Psoas muscle (tissue), 8 donors: ENCODE data around the gene TOR2A. TPM values are rescaled to one million over a fixed set of nuclear protein-coding genes. Genes with fewer than 3 reads are reported as not detected.
"Not testable (repeated sequence)": the region's sequence is repeated elsewhere in the genome, so short reads cannot be mapped to it uniquely, and the experiment has no call there.

ENCODE experiments used
- ATAC-seq, 4 donors: fragments of 200-7000 bp; cut with Tn5 transposase; one replicate each; pipeline ENCODE4 v1.9.1; 2020; ENCODE audit warnings: moderate library complexity in 3 of 4, mild to moderate bottlenecking in 2 of 4
- DNase-seq, 2 donors: peaks; one replicate each; pipeline ENCODE4 v3.0.0-alpha.2; 2020
- H3K27ac ChIP-seq: fragments of 200-600 bp; one replicate; pipeline ENCODE4 v1.8.0; 2022
- H3K27me3 ChIP-seq, 3 donors: fragments of 200-600 bp in 1 of 3; one replicate each; pipeline versions ENCODE4 v1.6.1 to v1.8.0; 2013 to 2022; ENCODE audit warnings: low read length in 2 of 3, mild to moderate bottlenecking in 2 of 3, moderate library complexity in 1 of 3; ENCODE audit not compliant: insufficient read depth in 3 of 3
- H3K36me3 ChIP-seq, 2 donors: fragments of 200-600 bp in 1 of 2; one replicate each; pipeline versions ENCODE4 v1.6.1 to v1.8.0; 2013 to 2022; ENCODE audit warnings: low read depth in 1 of 2, mild to moderate bottlenecking in 1 of 2, moderate library complexity in 1 of 2; ENCODE audit not compliant: insufficient read depth in 1 of 2
- H3K4me1 ChIP-seq: fragments of 200-600 bp; one replicate; pipeline ENCODE4 v1.8.0; 2022
- H3K4me3 ChIP-seq: fragments of 200-600 bp; one replicate; pipeline ENCODE4 v1.8.0; 2022; ENCODE audit warnings: mild to moderate bottlenecking
- H3K9me3 ChIP-seq: fragments of 200-600 bp; one replicate; pipeline ENCODE4 v1.8.0; 2022
- CTCF ChIP-seq: fragments of 200-600 bp; IDR thresholded peaks from one replicate; pipeline ENCODE4 v1.8.0; 2022; ENCODE audit warnings: antibody characterized with exemption
- WGBS, 3 donors: extraction: QIAGEN DNeasy Blood & Tissue Kit; methylation state at CpG; one replicate each; pipeline versions ENCODE4 v1.1.6 to v1.1.7; 2013; 5-methylcytosine and 5-hydroxymethylcytosine counted together
- intact Hi-C, 2 donors: fragments of 100-400 bp; cut with DNase I; formaldehyde crosslinking; loops; one replicate each; pipeline versions ENCODE4 v1.11.0 to v1.14.2; 2022
- polyA plus RNA-seq, 3 donors: library from polyadenylated mRNA; stranded (reverse); fragments of 200-250 nt; gene quantifications; one replicate each; pipeline ENCODE4 v1.2.3, GENCODE V29; 2013
- total RNA-seq, 4 donors: library from RNA; stranded (reverse); fragmentation: NEBNext Ultra II Directional in 2 of 4; extraction: Animal tissue kit (Norgen Biotek cat#: 25700) in 2 of 4; gene quantifications; one replicate each; pipeline versions ENCODE4 v1.2.1 to v1.2.4, GENCODE V29; 2021 to 2023
- donor health status: healthy with polysubstance abuse.
- donor health status: DM: no; HTN: no; CAD: no; lungs with moderate emphysema.
- donor health status: Bipolar disorder and iron deficiency.
- donor health status: healthy.
- donor health status: DM: yes; HTN: yes; CAD: no.
- donor health status: DM: no; HTN: no; CAD: no.
- donor health status: DM: no; HTN: no; CAD: no.
- donor health status: DM: yes; HTN: yes; CAD: no.

The TOR2A gene
- total and polyA plus RNA-seq, 7 donors = 2.8 to 6.9 (median 4.6) TPM

GRCh38 chr9:127758843-127759242, 23.7 kb upstream of the TOR2A start:
- Histone ChIP-seq H3K27ac (no peak overlapping the region), H3K36me3 (no peaks in the 10 kb centered on the region), H3K4me1 (peaks cover 4% of the 10 kb centered on the region), H3K4me3 (no peak overlapping the region), H3K27me3 (peaks cover 0 to 36% (median 8%) of the 10 kb centered on the region in 3 donors), H3K9me3 (no peaks in the 10 kb centered on the region)
- intact Hi-C loops = no loop called here
- DNase-seq (no peak), ATAC-seq (no peak)
- no peak for TF ChIP-seq CTCF
- 73 to 82% (median 75%) methylated on average over 5 of the region's 5 CpGs for WGBS, 3 donors

GRCh38 chr9:127756776-127757175, 21.7 kb upstream of the TOR2A start:
- H3K4me1 ChIP-seq, H3K9me3 ChIP-seq, ATAC-seq, H3K4me3 ChIP-seq, DNase-seq, intact Hi-C loops, H3K36me3 ChIP-seq, H3K27ac ChIP-seq: not testable (repeated sequence)
- H3K27me3 ChIP-seq = peaks cover 0 to 49% (median 15%) of the 10 kb centered on the region in 3 donors
- WGBS, 3 donors = 62 to 73% (median 69%) methylated on average over 11 of the region's 11 CpGs

- peaks cover 0 to under 1% of the 10 kb centered on the region in 2 donors for H3K36me3 ChIP-seq
- no peaks in the 10 kb centered on the region for H3K9me3 ChIP-seq
- no peak for DNase-seq
- peak overlapping the region; percentile 43 for H3K4me3 ChIP-seq
- H3K27ac ChIP-seq = no peak overlapping the region
- intact Hi-C loops = no loop called here
- peaks cover 0 to 45% (median 14%) of the 10 kb centered on the region in 3 donors for H3K27me3 ChIP-seq
- H3K4me1 ChIP-seq = no peaks in the 10 kb centered on the region
- no peak for TF ChIP-seq CTCF
- ATAC-seq = no peak
- WGBS, 3 donors = 86 to 95% (median 92%) methylated on average over 2 to 3 of the region's 3 CpGs
Measured at GRCh38 chr9:127756233-127756632, 21.1 kb upstream of the TOR2A start.

- H3K27ac ChIP-seq = no peak overlapping the region
Measured at GRCh38 chr9:127755061-127756060, 20.3 kb upstream of the TOR2A start.

More at GRCh38 chr9:127755061-127756060, 20.3 kb upstream of the TOR2A start:
- no peaks in the 10 kb centered on the region for H3K9me3 ChIP-seq
- 16 to 26% (median 22%) methylated on average over 30 to 60 of the region's 61 CpGs for WGBS, 3 donors
- H3K4me1 ChIP-seq = no peaks in the 10 kb centered on the region
- no peak for TF ChIP-seq CTCF
- DNase-seq (no peak), ATAC-seq (peak in 3 of 4 donors; percentile 18 to 38 (median 21))
- H3K27me3 ChIP-seq = peaks cover 0 to 45% (median 14%) of the 10 kb centered on the region in 3 donors
- peaks cover 0 to 4% of the 10 kb centered on the region in 2 donors for H3K36me3 ChIP-seq
- intact Hi-C loops = no loop called here
- H3K4me3 ChIP-seq = peak overlapping the region; percentile 43
